GM10248 (cell line): ENCODE results near the gene EVI5.
"Not testable (repeated sequence)": the region's sequence is repeated elsewhere in the genome, so short reads cannot be mapped to it uniquely, and the experiment has no call there.

Source experiments
- CTCF ChIA-PET: fragments of 300-600 bp; sonication (Branson Sonifier 250); formaldehyde crosslinking; extraction: SDS; loops from one replicate; lab custom pipeline; 2021; ENCODE audit warnings: antibody characterized with exemption; lab: Yijun Ruan, JAX
- POLR2A ChIA-PET: fragments of 350-650 bp; sonication (Branson Sonifier 250); formaldehyde crosslinking; extraction: SDS; loops from one replicate; lab custom pipeline; 2020; ENCODE audit warnings: antibody characterized with exemption; lab: Yijun Ruan, JAX
- DNase-seq: peaks from one replicate; pipeline ENCODE4 v3.0.0; 2012; ENCODE audit errors: extremely low spot score
- TF ChIP-seq, protein P1 (sequence below): IDR thresholded peaks from 2 replicates; pipeline ENCODE4 v1.5.1; 2012; ENCODE audit warnings: mild to moderate bottlenecking, low read depth; ENCODE audit errors: extremely low read depth, missing control alignments, control extremely low read depth

Gene EVI5

DNA sequence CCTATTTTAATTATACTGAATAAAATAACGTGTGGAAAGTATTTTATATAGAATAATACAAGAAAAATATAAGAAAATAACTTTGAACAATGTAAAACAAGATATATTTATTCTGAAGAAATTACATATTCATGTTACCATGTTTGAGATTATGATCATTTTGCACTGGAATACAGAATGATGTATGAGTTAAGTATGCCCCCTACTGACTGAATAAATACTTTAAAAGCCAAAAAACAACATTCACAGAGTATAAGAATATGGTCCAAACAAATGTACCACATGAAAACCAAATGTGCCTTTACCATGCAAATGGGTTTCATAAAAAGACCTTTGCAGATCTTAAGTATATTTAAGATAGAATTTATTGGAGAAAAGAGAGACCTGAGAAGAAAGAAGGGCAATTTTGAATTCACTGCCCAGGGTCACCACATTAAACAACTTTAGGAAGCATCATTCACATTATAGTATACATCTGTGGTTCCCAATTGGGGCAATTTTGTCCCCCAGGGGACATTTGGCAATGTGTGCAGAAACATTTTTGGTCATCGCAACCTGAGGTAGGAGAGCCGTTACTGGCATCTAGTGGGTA lies 161.6 kb downstream of the EVI5 start:
- peak; percentile 13 for DNase-seq
- ChIA-PET CTCF (interaction anchor here (0.8 to 1.3 kb wide), 5 partner anchors 15 to 315 kb away, joined by 3 to 9 read pairs (median 3); no protein-coding TSS in a partner anchor), POLR2A (no interaction called here)
- TF ChIP-seq, protein P1, sequence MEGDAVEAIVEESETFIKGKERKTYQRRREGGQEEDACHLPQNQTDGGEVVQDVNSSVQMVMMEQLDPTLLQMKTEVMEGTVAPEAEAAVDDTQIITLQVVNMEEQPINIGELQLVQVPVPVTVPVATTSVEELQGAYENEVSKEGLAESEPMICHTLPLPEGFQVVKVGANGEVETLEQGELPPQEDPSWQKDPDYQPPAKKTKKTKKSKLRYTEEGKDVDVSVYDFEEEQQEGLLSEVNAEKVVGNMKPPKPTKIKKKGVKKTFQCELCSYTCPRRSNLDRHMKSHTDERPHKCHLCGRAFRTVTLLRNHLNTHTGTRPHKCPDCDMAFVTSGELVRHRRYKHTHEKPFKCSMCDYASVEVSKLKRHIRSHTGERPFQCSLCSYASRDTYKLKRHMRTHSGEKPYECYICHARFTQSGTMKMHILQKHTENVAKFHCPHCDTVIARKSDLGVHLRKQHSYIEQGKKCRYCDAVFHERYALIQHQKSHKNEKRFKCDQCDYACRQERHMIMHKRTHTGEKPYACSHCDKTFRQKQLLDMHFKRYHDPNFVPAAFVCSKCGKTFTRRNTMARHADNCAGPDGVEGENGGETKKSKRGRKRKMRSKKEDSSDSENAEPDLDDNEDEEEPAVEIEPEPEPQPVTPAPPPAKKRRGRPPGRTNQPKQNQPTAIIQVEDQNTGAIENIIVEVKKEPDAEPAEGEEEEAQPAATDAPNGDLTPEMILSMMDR: peak; percentile 36

DNA sequence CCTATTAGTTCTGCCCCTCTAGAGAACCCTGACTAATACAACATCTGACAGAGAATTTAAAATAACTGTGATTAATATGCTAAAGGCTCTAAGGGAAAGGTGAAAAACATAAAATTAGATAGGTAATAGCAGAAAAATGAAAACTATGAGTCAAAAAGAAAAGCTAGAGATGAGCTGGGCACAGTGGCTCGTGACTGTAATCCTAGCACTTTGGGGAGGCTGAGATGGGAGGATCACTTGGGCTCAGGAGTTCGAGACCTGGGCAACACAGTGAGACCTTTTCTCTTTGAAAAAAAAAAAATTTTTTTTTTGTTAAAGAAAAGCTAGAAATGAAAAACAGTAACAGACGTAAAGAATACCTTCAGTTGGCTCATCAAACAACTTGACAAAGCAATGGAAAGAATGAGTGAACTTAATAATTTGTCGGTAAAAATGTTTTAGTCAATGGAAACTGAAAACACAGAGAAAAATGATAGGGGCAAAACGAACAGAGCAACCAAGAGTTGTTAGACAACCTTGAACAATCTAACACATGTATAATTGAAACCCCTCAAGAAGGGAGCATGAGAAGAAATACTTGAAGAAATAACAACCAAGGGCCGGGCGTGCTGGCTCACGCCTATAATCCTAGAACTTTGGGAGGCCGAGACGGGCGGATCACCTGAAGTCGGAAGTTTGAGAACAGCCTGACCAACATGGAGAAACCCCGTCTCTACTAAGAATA lies 165.3 kb downstream of the EVI5 start:
- POLR2A ChIA-PET: no interaction called here
- CTCF ChIA-PET: interaction anchor here (1.1 to 1.3 kb wide), 2 partner anchors 163 to 309 kb away, joined by 3 to 5 read pairs; no protein-coding TSS in a partner anchor
- no peak for DNase-seq
- TF ChIP-seq, protein P1: no peak

DNA sequence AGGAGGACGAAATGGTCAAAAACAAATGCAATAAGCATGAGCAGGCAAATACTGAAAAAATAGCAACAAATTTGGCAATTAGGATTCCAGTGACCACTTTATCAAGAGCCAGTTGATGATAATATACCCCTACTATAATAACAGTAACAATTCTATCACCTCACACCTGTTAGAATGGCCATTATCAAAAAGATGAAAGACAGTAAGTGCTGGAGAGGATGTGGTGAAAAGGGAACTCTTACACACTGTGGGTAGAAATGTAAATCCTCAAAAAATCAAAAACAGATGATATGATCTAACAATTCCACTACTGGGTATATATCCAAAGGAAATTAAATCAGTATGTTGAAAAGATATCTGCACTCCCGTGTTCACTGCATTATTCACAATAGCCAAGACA lies 183.9 kb downstream of the EVI5 start:
- POLR2A ChIA-PET: no interaction called here
- CTCF ChIA-PET: no interaction called here

DNA sequence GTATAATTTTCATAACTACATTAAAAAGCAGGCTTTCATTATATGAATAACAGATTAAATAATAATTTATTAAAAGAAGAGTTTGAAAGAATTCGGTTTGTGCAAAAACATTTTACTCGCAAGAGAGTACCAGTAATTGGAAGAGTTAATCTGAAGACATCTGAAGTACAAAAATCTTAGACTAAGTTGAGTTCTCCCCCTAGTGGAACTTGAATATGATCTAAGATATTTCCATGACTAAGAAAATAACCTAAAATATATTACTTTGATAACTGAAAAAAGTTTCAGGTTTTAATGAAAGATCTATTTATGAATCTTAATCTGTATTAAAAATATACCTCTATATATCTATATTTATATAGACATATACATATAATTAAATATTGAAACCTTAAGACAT lies 185.7 kb downstream of the EVI5 start:
- TF ChIP-seq, protein P1: peak; percentile 46
- ChIA-PET CTCF (interaction anchor here (1.3 to 2.8 kb wide), 3 partner anchors 29 to 289 kb away, joined by 4 to 10 read pairs (median 4); no protein-coding TSS in a partner anchor), POLR2A (no interaction called here)
- peak; percentile 43 for DNase-seq

More for the DNA sequence above, 183.9 kb downstream of the EVI5 start:
- TF ChIP-seq, protein P1: no peak
- DNase-seq: no peak

DNA sequence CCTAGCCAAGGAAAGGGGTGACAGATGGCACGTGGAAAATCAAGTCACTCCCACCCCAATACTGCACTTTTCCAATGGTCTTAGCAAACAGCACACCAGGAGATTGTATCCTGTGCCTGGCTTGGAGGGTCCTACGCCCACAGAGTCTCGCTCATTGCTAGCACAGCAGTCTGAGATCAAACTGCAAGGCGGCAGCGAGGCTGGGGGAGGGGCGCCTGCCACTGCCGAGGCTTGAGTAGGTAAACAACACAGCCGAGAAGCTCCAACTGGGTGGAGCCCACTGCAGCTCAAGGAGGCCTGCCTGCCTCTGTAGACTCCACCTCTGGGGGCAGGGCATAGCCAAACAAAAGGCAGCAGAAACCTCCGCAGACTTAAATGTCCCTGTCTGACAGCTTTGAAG lies 195.5 kb downstream of the EVI5 start:
- CTCF ChIA-PET: not testable (repeated sequence)

DNA sequence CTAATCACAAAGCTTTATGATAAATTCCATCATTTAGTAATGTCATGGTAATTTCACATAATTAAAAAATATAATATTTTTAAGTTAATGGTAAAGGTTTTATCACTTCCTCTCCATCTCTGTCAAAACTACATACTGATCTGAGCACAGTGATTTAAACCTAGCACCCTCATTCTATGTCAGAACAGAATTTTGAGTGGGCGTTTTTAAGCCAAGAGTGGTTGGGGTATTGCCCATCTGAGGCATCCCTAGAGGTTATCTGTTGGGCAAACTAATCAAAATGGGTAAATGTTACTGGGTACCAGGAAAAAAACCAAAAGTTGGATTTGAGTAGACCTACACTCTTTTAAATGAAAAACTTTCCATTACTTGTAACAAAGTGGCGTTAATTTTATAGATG lies 197.5 kb downstream of the EVI5 start:
- peak; percentile 48 for DNase-seq
- ChIA-PET POLR2A (interaction anchor here (0.6 kb wide), 1 partner anchor 21 kb away, joined by 9 read pairs; no protein-coding TSS in a partner anchor), CTCF (interaction anchor here (1.2 to 1.3 kb wide), 3 partner anchors 16 to 66 kb away, joined by 3 to 4 read pairs (median 3); no protein-coding TSS in a partner anchor)
- TF ChIP-seq, protein P1: no peak

More for the DNA sequence above, 195.5 kb downstream of the EVI5 start:
- DNase-seq, POLR2A ChIA-PET: not testable (repeated sequence)

DNA sequence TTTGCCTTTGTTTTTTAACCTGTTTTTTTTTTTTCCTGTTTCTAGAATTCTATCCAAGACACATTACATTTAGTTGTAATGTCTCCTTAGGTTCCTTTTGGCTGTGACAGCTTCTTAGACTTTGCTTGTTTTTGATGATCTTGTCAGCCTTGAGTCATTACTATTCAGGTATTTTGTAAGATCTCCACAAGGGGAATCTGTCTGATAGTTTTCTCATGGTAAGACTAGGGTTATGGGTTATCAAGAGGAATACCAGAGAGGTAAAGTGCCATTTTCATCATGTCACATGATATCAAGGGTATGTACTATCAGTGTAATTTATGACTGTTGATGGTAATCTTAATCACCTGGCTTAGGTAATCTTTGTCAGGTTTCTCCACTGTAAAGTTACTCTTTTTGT lies 199.1 kb downstream of the EVI5 start:
- ChIA-PET POLR2A (no interaction called here), CTCF (no interaction called here)
- DNase-seq: no peak
- TF ChIP-seq, protein P1: no peak

DNA sequence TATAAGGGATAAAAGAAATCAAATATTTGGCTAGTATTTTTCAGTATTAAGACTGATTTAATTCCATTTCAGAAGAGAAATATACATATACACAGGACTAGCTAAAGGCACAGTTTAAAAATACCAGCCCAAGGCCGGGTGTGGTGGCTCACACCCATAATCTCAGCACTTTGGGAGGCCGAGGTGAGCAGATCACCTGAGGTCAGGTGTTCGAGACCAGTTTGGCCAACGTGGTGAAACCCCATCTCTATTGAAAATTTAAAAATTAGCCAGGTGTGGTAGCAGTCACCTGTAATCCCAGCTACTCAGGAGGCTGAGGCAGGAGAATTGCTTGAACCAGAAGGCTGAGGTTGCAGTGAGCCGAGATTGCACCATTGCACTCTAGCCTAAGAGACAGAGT lies 200.1 kb downstream of the EVI5 start:
- CTCF ChIA-PET, DNase-seq, POLR2A ChIA-PET: not testable (repeated sequence)
